Amygdala (tissue), 56 donors: ENCODE measurements around the gene SLC2A11.
A peak's percentile ranks its signal among the peaks of the same experiment; 100 is the strongest.

ENCODE experiments used
- DNase-seq, 56 donors: peaks; one replicate each; lab custom pipeline; 2025; lab: John Stamatoyannopoulos, UW

Gene SLC2A11

DNA sequence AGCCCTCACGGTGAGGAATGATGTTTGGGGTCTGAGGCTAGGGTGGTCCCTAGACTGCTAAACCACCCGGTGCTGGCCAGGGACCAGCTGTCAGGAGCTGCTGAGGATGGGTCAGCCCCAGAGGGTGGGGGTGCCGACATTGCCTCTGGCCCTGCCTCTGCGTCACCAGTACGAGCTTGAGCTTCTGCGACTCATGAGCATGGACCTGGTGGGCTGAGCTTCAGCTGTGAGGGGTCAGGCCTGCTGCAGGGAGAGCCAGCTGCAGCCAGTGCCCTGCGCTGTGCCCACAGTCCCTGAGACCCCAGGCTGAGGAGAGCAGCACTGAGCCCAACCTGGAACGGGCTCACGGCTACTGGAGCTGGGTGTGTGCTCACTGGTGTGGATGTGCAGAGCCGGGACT is 25.9 kb upstream of the SLC2A11 start:
- DNase-seq, result no peak

GRCh38 chr22:23832226-23833016 is 25.3 kb upstream of the SLC2A11 start:
- no peak for DNase-seq

DNA sequence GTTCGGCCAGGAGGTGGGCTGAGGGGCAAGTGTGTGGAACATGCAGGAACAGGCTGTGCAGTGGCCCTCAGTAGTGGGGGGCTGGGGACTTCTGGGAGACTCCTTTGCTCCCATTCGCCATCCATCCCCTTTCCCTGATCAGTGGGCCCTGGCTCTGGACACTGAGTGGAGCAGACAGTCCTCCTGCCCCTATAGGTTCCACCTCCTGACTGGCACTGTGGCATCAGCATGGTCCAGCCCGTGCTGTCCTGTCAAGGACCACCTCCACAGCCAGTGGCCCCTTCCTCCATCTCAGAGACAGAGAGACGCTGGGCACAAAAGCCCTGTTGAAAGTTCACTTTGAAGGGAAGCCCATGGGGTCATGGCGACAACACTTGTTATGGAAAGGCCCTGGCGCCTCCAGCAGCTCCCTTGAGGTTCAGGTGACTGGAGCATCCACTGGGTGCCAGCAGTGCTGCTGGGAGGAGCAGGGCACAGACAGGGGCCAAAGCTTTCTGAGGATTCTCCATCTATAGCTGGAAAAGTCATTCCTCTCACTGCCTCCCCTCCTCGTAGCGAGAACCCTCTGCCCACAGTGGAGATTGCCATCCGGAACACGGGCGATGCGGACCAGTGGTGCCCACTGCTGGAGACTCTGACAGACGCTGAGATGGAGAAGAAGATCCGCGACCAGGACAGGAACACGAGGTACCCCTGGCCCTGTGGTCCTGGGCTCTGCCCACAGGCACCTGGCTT is 24.5 kb upstream of the SLC2A11 start:
- no peak for DNase-seq

DNA sequence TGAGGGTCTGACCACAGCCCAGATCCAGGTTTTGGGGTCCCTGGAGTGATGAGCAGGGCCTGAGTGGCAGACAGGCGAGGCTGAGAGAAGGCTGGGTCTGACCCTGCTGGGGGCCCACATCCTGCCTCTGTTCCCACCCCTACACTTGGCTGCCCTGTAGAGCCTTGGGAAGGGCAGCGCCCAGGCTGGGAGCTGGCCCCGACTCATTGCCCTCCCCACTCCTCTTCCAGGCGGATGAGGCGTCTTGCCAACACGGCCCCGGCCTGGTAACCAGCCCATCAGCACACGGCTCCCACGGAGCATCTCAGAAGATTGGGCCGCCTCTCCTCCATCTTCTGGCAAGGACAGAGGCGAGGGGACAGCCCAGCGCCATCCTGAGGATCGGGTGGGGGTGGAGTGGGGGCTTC is 23.8 kb upstream of the SLC2A11 start:
- DNase-seq, result peak in 6 of 56 donors; percentile 19 to 35 (median 28)

GRCh38 chr22:23834406-23834792 is 23.3 kb upstream of the SLC2A11 start:
- no peak for DNase-seq

DNA sequence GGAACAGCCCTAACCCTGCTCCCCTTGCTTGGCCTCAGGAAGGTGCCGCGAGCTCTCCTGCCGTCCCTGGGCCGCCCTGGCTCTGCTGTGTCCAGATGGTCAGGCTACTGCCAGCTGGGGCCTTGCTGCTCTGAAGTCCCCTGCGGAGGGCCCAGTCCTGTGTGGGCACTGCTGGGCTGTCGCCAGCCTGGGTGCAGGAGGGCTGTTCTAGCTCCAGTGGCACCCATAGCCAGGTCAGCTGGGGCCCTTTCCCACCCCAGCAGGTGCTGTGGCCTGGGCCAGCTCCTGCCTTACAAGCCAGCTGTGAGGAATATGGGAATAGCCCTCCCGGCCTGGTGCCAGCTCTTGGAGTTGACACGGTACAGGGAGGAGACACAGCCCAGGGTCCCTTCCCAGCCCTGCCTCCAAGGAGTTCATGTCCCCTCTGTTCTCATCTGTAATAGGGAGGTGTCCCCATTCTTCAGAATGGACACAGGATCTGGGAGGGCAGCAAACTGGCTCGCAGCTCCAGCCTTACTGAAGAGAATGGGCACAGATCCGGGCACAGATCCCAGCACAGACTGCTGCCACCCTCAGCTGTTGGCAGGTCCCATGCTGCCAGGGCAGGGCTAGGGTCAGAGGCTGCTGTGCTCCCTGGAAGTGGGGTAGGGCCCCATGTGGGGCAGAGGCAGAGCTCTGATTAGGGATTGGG is 22.7 kb upstream of the SLC2A11 start:
- peak in 45 of 56 donors; percentile 9 to 87 (median 64) for DNase-seq

DNA sequence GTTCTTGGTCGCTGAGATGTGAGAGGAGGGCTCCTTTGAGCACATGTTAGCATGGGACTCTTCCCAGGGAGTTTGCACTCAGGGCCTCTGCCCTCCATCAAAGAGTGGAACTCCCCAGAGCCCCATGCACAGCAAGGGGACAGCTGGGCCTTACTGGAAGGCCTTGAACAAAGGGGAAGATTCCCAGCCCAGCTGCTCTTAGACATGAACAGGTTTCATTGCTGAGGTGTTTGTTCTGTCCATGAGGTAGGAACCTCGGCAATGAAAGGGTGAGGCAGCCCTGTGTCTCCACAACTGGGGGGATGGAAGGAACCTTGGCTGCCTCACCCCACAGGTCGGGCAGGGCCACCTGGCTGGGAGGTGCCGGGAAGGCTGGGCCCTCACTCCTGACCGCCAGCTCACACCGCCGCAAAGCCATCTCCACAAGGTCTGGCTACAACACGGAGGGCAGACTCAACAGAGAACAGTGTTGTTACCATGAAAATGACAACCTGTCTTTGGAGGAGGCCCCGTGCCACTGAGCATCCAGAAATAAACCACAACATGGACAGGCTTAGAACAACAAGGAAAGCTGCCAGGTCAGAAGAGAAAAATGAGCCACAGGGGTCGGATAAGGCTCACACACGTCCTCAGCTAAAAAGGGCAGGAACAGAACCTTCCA is 22.1 kb upstream of the SLC2A11 start:
- no peak for DNase-seq

GRCh38 chr22:23836281-23836680 is 21.4 kb upstream of the SLC2A11 start:
- DNase-seq, result no peak

DNA sequence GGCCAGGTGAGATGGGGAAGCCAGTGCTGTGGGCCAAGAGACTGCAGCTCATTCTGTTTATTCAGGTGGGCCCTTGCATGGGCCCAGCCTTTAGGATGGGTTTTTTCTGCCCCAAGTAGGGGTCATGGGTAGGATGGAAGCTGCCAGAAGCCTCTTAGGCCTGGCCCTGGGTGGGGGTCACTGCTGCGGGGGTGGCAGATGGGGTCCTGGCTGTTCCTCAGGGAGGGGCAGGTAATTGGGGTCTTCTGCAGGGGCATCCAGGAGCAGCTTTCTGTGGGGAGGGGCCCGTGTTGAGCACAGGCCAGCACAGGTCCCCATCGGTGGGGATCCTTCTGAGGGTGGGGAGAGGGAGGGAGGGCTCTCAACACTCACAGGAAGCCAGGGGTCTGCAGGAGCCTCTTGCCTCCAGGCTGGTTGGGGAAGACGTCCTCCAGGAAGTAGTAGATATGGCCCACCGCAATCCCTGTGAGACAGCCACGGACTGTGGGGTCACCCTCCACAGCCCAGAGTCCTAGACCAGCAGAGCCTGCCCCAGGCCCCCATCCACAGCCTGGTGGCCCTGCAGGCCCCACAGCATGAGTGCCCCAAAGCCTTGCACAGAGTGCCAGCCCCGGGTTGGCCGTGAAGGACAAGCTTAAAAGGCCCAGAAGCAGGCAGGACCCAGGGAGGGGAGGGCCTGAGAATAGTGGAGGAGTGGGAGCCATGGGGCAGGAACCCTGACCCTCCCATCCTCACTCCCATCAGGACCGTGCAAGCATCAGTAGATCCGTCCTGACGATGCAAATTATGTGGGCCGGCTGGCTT is 20.8 kb upstream of the SLC2A11 start:
- DNase-seq, result no peak

- DNase-seq, result no peak
Observed at GRCh38 chr22:23837496-23837859, 20.2 kb upstream of the SLC2A11 start.

DNA sequence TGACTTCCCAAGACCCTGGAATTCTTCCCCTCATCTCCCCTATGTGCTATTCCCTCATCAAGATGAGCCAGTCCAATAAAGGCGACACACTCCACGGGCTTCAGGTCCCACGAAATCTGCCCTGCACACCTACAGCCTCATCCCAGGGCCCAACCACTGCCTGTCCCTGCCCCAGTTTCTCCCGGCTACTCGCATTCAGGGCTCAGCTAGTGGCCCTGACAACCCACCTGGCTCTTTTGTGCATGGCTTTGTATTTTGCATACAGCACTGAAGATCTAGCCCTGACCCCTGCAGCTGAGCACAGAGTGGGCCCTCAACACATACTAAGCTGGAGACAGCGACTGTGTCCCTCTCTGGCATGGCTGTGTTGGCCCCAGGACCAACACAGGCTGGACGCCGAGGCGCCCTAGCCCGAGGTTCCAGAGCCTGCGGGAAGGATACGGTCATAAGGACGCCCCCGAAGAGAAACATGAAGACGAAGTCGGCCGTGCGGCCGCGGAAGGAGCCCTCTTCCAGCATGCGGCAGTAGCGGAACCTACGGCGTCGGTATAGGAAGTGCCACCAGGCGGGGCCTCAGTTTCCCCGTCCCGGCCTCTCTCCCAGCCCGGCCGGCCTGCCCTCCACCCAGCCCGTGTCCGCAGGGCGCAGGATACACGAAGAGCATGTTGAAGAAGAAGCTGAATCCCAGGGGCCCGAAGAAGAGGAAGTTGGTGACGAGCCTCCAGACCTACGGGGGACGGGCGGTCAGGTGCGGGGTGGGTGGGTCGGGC is 19.6 kb upstream of the SLC2A11 start:
- DNase-seq, result no peak

DNA sequence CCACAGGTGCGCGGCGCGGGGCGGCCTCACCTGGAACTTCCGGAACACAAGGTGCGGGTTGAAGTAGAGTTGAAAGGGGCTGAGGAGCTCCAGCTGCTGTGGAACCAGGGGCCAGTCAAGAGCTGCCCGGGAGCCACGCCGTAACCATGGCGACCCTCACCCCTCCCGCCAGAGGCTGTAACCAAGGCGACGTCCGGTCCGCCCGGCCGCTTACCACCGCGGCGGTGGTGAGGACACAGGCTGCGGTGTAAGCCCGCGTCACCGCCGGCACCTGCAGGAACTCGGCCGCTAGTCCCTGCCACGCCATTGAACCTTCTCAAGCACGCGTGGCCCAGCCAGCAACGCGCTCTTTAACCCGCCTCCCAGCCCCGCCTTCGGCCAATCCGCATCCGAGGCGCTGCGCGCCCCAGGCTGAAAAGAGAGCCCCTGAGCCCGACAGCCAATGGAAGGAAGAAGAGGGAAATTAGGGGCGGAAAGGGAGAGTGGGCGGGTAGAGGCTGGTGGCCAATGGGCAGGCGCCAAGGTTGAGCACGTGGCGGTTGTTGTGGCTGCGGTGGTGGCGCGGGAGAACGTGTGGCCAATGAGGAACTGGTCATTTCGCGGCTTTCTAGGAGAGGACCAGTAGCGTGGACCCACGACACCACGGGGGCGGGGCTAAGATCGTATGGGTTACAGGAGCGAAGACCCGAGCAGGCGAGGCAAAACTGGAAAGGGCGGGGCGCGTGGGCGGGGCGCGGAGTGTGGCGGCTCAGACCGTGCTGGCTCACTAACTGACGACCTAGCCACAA is 18.8 kb upstream of the SLC2A11 start, which contains the start of gene DERL3:
TSS of gene DERL3 (minus strand) at position 326 of the 788 bp plus-strand sequence. CDS start at position 307, 19 bp downstream.
- peak; percentile 29 to 97 (median 90) for DNase-seq

DNA sequence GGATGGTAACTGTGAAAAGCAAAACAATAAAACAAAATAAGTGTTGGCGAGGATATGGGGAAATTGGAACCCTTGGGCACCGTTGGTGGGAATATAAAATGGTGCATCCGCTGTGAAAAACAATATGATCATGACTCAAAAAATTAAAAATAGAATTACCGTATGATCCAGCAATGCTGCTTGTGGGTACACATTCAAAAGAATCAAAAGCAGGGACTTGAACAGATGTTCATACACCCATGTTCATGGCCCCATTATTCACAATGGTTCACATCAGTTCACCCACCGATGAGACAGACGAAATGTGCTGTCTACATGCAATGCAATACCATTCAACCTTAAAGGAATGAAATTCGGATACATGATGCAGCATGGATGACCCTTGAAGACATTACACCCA is 17.6 kb upstream of the SLC2A11 start:
- DNase-seq, result no peak

DNA sequence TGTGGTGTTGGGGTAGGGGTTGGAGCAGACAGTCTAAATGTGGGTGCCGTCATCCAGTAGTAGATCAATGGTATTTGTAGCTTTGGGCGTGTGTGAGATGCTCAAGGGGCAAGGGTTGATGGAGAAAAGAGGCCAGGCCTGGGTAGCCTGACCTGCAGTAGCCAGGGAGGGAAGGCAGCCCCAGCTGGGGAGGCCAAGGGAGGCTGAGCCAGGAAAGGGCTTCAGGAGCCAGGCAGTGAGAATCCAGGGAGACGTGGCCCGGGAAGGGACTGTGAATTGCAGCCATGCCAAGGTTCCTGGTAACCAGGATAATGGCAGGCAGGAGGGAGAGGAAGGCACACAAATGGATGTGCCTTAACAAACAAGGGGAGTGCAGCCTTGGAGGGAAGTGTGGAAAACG is 16.4 kb upstream of the SLC2A11 start:
- DNase-seq, result no peak

DNA sequence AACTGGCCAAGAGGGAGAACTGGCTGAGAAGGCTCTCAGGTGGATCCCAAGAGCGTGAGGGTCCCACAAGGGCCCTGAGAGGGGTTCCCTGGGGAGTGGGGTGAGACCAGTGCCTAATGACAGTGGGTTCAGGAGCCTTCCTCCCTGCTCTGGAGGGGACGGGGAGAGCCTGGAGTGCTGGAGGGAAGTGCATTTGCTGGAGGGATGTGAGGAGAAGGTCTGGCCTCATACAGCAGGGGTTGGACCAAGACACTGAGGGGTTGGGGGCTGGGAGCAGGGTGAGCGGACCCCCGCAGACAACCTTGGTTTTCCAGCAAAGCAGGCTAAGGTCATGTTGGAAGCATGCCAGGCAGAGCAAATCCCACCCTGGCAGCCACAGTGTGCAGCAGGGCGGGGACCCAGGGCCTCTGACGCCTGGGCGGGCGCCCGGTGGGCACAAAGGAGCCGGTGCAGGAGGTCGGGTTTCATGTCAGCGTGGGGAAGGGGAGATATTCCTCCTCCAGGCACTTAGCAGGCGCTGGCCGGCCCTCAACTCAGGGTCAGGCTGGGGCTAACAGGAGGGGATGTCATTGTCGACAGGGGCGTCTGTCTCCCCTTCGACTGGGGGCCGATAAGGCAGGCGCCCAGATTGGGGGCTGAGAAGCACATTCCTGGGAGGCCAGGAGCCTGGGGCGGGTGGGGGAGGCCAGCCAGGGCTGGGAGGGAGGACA is 15.8 kb upstream of the SLC2A11 start:
- DNase-seq, result no peak

DNA sequence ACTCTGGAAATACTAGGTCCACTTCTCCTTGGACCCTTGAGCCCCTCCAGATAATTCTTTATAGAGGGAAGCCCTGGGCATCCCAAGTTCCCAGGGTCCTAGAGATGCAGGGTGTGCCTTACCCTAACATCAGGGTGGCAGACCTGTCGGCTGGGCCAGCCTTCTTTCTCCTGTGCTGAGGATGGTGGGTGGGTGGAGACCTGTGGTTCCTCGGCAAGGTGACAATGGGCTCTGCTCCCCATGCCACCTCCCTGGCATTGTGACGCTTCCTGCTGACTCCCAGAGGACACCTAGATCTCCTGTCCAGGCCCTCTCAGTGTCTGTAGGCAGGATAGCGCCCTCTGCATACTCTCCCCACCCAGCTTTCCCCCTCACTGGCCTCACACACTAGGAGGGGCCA is 15.1 kb upstream of the SLC2A11 start:
- DNase-seq, result no peak

DNA sequence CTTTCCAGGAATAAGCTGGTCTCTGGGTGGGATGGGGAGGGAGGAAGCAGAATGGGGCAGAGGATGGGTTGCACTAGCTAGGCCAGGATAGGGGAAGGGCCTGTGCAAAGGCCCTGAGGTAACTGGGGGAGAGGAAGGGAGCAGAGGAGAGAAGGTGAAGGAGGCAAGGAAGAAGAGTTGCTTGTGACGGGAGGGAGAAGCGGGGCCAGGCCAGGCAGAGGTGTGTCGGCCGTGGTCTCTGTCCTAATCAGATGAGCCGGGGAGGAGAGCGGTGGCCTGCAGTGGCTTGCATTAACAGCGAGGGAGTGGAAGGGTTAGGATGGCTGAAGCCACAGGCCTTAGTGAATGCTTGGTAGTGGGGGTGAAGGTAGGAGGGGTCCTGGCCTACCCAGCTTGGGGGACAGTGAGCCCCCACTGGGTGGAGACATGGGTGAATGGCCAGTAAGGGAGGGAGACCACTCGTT is 12.9 kb upstream of the SLC2A11 start:
- DNase-seq, result no peak
